ENCODE data around the gene ABCA3. TPM values are rescaled to one million over a fixed set of nuclear protein-coding genes. Genes with fewer than 3 reads are reported as not detected.
A peak's percentile ranks its signal among the peaks of the same experiment; 100 is the strongest.

Gene ABCA3
- total and polyA plus RNA-seq, 11 donors, result 6.7 to 16.5 (median 9.6) TPM

GRCh38 chr16:2323701-2324100, 16.8 kb downstream of the ABCA3 start:
- WGBS, 4 donors, result 82 to 86% (median 86%) methylated on average over 8 of the region's 8 CpGs
- Histone ChIP-seq H3K4me3 (no peak overlapping the region), H3K27me3 (no peaks in the 10 kb centered on the region), H3K9me3 (no peaks in the 10 kb centered on the region), H3K27ac (no peak overlapping the region), H3K36me3 (peaks cover 0 to 67% (median 44%) of the 10 kb centered on the region in 9 donors), H3K4me1 (no peaks in the 10 kb centered on the region)
- intact Hi-C loops (cut with DNase I), result loop anchor here in 1 of 10 donors (10.0 kb wide), 1 partner anchor 49 kb away; no protein-coding TSS in a partner anchor
- ATAC-seq, result no peak
- DNase-seq, result peak in 1 of 5 donors; percentile 19
- TF ChIP-seq POLR2A (IDR thresholded peaks at IDR 0.05) (no peak), CTCF (IDR thresholded peaks at IDR 0.05) (no peak)

GRCh38 chr16:2319606-2320005, 20.9 kb downstream of the ABCA3 start:
- no peaks in the 10 kb centered on the region for H3K9me3 ChIP-seq
- H3K27me3 ChIP-seq, result no peaks in the 10 kb centered on the region
- peaks cover 0 to 51% (median 25%) of the 10 kb centered on the region in 9 donors for H3K36me3 ChIP-seq
- intact Hi-C loops (cut with DNase I), result loop anchor here in 1 of 10 donors (10.0 kb wide), 1 partner anchor 45 kb away; no protein-coding TSS in a partner anchor
- TF ChIP-seq POLR2A (IDR thresholded peaks at IDR 0.05) (no peak), CTCF (IDR thresholded peaks at IDR 0.05) (no peak)
- H3K4me1 ChIP-seq, result no peaks in the 10 kb centered on the region
- ATAC-seq (no peak), DNase-seq (peak in 1 of 5 donors; percentile 50)
- no peak overlapping the region for H3K27ac ChIP-seq
- no peak overlapping the region for H3K4me3 ChIP-seq
- 92 to 94% (median 93%) methylated on average over 23 of the region's 23 CpGs for WGBS, 4 donors

GRCh38 chr16:2317231-2318020, 23.1 kb downstream of the ABCA3 start:
- DNase-seq (no peak), ATAC-seq (peak in 1 of 4 donors; percentile 19)
- TF ChIP-seq CTCF (IDR thresholded peaks at IDR 0.05), result no peak
- TF ChIP-seq POLR2A (IDR thresholded peaks at IDR 0.05), result no peak
- Histone ChIP-seq H3K27ac (no peak overlapping the region), H3K4me3 (no peak overlapping the region), H3K36me3 (peaks cover 0 to 37% (median 13%) of the 10 kb centered on the region in 9 donors), H3K9me3 (no peaks in the 10 kb centered on the region), H3K27me3 (no peaks in the 10 kb centered on the region), H3K4me1 (no peaks in the 10 kb centered on the region)
- intact Hi-C loops (cut with DNase I), result no loop called here
- WGBS, 4 donors, result 90 to 94% (median 92%) methylated on average over 18 to 26 of the region's 26 CpGs

- intact Hi-C loops (cut with DNase I), result loop anchor here in 1 of 10 donors (10.0 kb wide), 1 partner anchor 56 kb away; no protein-coding TSS in a partner anchor
- Histone ChIP-seq H3K4me3 (no peak overlapping the region), H3K27me3 (no peaks in the 10 kb centered on the region), H3K4me1 (no peaks in the 10 kb centered on the region), H3K36me3 (peaks cover 0 to 25% (median 8%) of the 10 kb centered on the region in 9 donors), H3K27ac (no peak overlapping the region), H3K9me3 (no peaks in the 10 kb centered on the region)
- TF ChIP-seq CTCF (IDR thresholded peaks at IDR 0.05), result no peak
- TF ChIP-seq POLR2A (IDR thresholded peaks at IDR 0.05), result no peak
- no peak for ATAC-seq
- no peak for DNase-seq
- 92 to 95% (median 93%) methylated on average over 28 to 30 of the region's 30 CpGs for WGBS, 4 donors
These were observed 32.2 kb downstream of the ABCA3 start for GRCh38 chr16:2308089-2308962.
